Sciatic nerve (tissue), 2 donors: Measurements from ENCODE around the gene PTRHD1. TPM values are rescaled to one million over a fixed set of nuclear protein-coding genes. Genes with fewer than 3 reads are reported as not detected.

Source experiments
- ATAC-seq: fragments of 200-7000 bp; cut with Tn5 transposase; one replicate; pipeline ENCODE4 v1.9.1; 2020; ENCODE audit warnings: mild to moderate bottlenecking, moderate library complexity
- DNase-seq: peaks from one replicate; pipeline ENCODE4 v3.0.0-alpha.2; 2020; ENCODE audit warnings: low spot score
- intact Hi-C: fragments of 100-400 bp; cut with DNase I; formaldehyde crosslinking; loops from one replicate; pipeline ENCODE4 v1.14.2; 2022
- total RNA-seq: library from RNA; stranded (reverse); fragmentation: NEBNext Ultra II Directional; extraction: Animal tissue kit (Norgen Biotek cat#: 25700); gene quantifications from one replicate; pipeline ENCODE4 v1.2.1, GENCODE V29; 2021
- donor health status: DM: no; HTN: no; CAD: no.
- donor health status: DM: no; HTN: no; CAD: no.

The PTRHD1 gene
- total RNA-seq, 1 donor from 2014 or later: 14.7 TPM

DNA sequence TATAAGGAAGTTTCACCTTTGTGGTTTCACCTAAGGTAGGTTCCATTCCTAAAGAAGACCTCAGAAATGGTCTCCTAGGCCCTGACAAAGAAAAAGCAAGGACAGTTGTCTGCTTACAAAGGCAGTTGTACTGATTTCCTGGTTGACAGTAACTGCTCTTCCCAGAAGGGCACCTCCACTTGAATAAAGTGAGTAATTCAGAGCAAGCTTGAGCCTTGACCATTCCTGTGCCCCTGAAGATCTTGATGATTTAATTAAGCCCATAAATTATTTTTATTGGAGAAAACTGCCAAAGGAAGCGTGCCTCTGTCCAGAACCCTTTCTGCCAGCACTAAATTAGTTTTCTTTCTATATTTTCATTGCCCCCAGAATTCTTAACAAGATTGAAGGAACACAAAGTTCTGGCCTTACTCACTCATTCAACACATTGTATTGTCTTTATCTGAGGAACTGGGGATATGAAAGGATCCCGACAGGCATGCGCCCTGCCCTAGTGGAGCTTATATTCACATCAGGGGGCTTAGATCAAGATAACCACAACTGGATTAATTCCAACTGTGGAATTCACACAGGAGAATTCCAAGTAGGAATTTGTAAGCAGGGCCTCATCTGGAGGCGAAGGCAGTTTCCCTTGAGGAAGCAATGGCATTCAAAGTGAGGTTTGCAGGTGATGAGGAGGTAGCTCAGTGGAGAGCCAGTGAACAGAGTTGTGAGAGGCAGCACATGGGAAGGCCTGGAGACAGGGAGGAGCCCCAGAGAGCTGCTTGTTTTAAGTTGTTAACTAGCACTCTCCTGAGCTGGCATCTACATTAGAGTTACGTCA is 21.2 kb downstream of the PTRHD1 start:
- intact Hi-C loops: no loop called here
- ATAC-seq: no peak

DNA sequence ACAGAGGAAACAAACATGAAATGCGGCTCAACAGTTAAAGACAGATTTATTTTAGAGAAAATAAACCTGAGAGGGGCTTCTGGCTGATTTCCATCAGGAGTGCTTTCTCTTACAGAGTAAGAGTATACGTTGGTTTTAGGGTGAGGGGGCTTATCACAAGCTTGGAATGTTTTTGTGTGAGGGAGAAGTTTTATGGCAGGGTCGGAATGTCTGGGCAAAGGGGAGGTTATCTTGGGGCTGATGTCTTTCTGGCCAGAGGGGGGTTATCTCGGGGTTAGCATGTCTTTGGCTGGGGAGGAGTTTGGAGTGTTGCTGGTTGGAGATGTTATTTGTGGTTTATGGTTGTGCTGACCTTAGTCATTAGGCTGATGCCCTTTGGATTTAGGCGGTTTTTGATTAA is 22.1 kb downstream of the PTRHD1 start:
- intact Hi-C loops: no loop called here

More for the DNA sequence above, 21.2 kb downstream of the PTRHD1 start:
- no peak for DNase-seq

DNA sequence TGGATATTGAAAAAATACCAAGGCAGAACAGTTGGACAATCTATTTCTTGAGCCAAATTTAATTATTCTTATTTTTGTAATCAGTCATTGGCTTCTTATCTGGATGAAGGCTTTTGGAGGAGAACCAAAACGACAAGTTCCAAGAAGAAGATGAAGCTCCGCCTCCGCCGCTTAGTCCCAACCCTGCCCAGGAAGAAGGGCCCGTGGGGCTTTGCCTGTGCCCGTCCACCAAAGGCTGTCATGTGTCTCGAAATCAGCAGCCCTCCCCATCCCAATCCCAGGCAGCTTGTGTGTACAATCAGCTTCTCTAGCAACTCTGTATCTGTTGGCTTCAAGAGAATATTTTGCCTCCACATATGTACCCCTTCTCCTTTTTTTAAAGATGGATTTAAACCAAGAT is 24.6 kb downstream of the PTRHD1 start:
- intact Hi-C loops: no loop called here
- ATAC-seq (peak; percentile 81), DNase-seq (peak; percentile 72)

More for the DNA sequence above, 22.1 kb downstream of the PTRHD1 start:
- no peak for DNase-seq
- no peak for ATAC-seq

DNA sequence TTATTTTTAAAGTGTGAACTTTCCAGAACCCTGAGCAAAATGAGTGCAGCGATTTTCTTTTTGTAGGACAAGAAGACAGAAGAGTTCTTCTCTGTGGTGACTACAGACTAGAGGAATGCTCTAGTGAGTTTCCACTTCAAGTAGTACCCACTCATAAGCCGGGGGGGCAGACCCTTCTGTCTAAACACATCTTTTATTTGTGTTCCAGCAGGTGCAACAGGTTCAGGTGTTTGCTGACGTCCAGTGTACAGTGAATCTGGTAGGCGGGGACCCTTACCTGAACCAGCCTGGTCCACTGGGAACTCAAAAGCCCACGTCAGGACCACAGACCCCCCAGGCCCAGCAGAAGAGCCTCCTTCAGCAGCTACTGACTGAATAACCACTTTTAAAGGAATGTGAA is 25.2 kb downstream of the PTRHD1 start:
- DNase-seq: no peak
- ATAC-seq: no peak
- intact Hi-C loops: no loop called here

DNA sequence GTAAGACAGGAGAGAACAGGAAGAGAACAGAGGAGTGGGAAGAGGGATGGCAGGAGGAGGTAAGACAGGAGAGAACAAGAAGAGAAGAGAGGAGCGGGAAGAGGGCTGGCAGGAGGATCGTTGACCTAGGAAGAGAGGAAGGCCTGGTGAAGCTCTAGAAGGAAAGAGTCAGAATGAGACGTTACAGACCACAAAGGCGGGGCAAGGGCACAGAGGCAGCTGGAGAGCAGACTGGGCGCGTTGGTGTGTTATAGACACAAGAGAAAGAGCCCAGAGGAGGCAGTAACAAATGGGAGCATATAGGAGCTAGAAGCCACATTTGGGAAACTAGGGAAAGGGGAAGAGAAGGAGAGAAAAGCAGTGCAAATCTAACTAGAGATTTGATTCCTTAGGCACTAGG is 26.6 kb downstream of the PTRHD1 start:
- intact Hi-C loops: no loop called here
- ATAC-seq (no peak), DNase-seq (no peak)

DNA sequence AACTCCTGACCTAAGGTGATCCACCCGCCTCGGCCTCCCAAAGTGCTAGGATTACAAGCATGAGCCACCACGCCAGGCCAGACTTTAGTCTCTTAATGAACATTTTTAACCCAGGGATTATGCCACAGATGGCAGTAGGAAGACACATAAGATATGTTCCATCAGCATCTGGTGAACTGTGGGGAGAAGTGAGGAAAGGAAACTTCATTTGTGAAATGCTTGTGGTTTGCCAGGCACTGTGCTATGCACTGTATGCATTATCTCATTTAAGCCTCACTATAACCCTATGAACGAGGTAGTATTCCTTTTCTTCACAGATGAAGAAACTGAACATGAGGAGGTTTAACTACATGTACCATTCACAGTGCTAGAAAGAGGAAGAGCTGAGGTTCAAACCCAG is 29.3 kb downstream of the PTRHD1 start:
- DNase-seq (no peak), ATAC-seq (no peak)
- intact Hi-C loops: no loop called here

DNA sequence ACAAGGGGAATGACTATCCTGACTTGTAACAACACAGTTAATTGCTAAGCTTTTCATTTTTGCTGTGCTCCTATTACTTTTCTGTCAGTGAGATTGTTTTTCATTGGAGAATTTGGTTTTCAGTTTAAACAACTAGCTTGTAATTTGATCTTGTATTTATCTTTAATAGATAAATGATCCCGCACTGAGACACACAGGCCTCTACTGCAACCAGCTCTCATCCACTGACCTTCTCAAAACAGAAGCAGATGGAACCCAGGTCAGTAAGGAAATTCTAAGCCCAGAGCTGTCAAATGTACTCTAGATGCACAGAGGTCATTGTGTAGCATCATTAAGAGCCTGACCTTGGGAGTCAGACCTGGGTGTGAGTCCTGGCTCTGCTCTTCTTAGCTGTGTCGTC is 30.7 kb downstream of the PTRHD1 start:
- intact Hi-C loops: no loop called here
- ATAC-seq: no peak
- no peak for DNase-seq

DNA sequence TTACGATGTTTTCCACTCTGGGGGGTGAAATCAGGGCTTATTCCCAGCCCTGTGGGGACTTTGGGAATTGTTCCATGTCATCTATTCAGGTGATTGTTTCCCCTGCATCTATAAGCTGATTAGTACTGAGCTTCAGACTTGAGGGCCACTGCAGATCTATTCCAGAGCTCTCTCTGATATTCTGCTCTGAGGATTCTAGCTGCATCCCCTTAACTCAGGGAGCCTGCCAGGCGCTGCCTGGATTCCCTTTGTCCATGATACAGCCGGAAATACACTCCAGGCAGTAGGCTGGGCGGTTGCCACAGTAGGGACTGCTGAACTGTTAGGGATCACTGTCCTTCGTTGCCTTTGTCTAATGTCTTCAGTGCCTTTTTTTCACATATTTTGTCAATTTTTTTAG is 31.3 kb downstream of the PTRHD1 start:
- ATAC-seq: no peak
- DNase-seq: no peak
- intact Hi-C loops: no loop called here

DNA sequence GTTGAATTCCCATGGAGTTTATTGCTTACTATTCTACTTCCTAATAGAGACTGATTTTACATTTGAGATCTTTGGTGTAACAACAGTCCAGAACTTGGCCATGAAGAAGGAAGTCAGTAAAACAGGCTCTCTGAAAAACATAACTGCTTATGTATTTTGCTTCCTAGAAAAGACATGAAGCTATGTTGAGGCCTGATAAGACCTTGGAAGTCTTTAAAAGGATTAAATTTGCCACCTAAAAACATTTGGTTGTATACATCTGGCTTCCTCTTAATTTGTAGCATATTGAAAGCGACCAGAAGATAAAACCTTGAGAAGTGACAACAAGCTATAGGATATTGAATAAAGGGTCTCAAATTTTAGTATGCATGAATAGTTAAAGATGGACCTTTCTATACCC is 36.4 kb downstream of the PTRHD1 start:
- intact Hi-C loops: no loop called here
- no peak for DNase-seq
- ATAC-seq: no peak

DNA sequence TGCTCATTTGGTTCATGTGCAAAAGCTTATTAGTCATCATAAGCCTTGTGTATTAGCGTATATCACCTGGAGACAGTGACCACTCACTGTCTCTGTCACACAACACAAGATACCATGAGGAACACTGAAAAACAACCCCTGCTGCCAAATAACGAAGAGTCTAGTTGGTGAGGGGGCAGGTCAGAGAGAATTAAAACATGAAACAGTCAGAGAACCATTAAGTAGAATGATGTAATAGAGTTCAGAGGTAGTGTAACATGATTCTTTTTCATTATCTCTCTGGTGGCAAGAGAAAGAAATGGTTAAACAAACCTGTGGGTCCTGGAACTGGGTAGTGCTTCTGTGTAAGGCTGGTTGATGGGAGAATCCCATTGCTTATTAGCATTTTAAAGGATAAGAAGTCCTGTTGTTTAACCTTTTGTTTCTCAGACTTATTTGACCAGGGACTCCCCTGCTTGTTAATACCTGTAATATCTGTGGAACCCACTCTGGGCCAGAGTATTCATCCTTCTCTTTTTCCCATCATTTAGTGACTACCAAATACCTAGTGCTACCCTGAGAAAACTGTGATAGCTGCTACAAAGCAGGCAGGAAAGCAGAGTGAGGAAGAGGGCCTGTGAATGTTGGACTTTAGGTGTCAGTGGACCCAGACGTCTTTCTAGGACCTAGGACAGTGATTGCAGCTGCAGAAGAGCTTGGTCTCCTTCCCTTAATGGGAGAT is 38.0 kb downstream of the PTRHD1 start:
- no peak for DNase-seq
- intact Hi-C loops: no loop called here

DNA sequence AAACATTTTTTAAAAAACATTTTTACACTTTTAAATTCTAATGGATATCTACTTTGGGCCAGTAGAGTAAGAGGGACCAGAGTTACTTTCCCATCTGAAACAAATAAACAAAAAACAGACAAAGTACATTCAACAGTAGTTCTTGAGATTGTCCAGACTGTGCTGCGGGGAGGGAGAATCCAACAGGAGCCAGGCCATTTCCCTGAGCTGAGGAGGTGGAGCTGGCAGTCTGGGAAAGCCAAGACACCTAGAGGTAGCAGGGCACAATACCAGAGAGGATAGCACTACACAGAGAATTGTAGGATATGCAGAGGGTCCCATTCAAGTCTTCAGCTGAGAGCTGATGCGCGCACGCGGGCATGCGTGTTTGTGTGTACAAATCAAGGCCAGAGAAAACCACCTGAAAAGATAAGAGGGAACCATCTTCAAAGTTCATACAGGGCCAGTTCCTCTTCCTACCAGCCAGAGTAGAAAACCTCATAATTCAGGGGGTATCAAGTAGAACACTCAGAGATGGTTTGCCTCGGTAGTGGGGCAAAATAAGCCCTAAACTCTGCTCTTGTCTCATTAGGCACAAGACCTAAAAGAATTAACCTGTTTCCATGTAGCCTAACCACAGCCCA is 44.0 kb downstream of the PTRHD1 start:
- DNase-seq (no peak), ATAC-seq (no peak)
- intact Hi-C loops: no loop called here

More for the DNA sequence above, 38.0 kb downstream of the PTRHD1 start:
- no peak for ATAC-seq

DNA sequence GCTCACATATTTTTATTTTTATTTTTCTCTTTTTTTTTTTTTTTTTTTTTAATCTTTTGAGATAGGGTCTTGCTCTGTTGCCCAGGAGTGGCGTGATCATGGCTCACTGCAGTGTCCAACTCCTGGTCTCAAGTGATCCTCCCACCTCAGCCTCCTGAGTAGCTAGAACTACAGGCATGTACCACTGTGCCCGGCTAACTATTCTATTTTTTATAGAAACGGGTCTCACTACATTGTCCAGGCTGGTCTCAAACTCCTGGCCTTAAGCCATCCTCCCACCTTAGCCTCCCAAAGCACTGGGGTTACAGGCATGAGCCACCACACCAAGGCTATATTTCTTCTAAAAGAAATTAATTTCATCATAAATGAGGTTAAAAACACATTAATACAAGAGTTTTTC is 45.9 kb downstream of the PTRHD1 start:
- DNase-seq (no peak), ATAC-seq (no peak)
- intact Hi-C loops: no loop called here

DNA sequence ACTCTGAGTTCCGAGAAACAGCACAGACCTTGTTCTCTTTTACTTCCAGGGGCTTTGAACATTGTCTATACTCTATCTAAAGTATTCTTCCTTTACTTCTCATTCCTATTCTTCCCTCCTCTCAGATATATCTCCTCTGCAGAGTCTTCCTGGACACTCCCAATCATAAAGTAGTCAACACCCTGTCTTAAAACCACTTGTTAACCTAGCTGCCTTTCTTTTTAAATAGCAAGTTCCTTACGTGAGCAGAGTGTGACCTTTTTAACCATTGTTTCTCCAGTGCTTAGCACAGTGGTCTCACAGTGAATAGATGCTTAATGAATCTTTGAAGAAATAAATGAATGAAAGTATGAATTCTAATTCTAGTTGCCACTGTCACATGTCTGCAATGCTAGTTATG is 47.4 kb downstream of the PTRHD1 start:
- ATAC-seq: no peak
- DNase-seq: no peak
- intact Hi-C loops: no loop called here

DNA sequence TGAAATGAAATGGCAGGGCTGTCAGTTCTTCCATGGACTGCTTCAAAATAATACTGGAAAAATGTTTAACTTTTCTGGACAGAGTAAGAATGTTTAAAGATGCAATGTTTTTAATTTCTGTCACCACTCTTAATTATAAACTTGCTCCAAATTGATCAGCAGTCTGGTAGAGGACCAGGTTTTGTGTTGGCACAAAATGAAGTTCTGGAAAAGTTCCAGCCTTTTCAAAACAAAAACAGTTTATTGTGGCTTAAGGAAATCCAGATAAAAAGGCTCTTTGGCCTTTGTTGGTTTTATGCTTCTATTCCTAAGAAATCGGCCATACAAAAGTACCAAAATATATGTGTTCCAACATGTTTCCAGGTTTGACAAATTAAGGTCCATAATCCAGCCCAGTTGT is 48.8 kb downstream of the PTRHD1 start:
- intact Hi-C loops: no loop called here
- DNase-seq: no peak
- ATAC-seq: no peak

DNA sequence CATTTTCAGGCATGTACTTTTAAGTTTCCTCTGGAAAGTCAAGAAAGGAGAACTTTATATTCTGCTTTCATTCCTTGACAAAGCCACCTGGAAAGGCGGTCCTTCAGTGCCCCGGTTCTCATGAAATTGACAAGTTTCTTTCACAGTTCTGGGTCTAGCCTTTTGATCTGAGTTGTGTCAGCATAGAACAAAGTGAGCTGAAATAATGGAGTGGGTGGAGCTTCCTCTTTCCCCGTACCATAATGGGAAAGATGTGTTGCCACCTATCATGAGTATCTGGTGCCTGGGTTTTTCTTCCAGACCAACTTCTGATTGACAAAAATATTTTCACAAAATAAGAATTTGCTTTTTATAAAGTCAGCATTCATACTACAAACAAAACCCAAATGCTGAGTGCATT is 49.3 kb downstream of the PTRHD1 start:
- DNase-seq (no peak), ATAC-seq (no peak)
- intact Hi-C loops: no loop called here

DNA sequence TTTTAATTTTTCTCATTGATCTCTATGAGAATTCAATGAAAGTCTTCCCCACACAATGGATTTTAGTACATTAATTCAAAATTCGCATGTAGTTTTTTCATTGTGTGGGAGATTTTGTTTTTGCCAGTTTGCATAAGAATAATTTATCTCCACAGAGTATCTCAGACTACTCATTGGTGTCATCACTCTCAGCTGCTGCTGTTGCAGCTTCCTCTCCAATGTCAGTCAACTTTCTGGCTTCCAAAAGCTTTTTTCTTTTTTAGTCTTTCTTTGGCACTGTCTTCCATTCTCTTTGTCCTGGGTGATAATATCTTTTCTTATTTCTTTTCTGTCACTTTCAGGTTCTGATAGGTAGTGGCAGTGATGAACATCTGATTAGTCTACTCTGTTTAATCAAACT is 50.5 kb downstream of the PTRHD1 start:
- DNase-seq: no peak
- intact Hi-C loops: no loop called here
- no peak for ATAC-seq

DNA sequence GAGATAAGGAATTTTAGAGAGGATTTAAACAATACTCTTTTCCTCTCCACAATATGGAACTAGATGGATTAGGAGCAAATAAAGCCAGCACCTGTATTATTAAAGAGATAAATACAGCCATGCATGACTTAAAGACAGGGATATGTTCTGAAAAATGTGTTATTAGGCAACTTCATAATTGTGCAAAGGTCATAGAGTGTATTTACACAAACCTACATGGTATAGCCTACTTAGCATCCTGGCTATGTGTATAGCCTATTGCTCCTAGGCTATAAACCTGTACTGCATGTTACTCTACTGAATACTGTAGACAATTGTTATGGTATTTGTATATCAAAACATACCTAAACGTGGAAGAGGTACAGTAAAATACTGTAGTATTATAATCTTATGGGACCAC is 53.0 kb downstream of the PTRHD1 start:
- intact Hi-C loops: no loop called here
- no peak for DNase-seq
- no peak for ATAC-seq
